GM19395 (cell line): Measurements from ENCODE around the gene ZNF768.
"Not testable (repeated sequence)": the region's sequence is repeated elsewhere in the genome, so short reads cannot be mapped to it uniquely, and the experiment has no call there.

ENCODE experiments used
- ATAC-seq: cut with Tn5 transposase; IDR thresholded peaks from one replicate; pipeline ENCODE4 v1.9.1; 2021; ENCODE audit warnings: mild to moderate bottlenecking, moderate library complexity; ENCODE audit not compliant: unreplicated experiment

Gene ZNF768

GRCh38 chr16:30515275-30515674 lies 11.1 kb downstream of the ZNF768 start:
- no peak for ATAC-seq

- no peak for ATAC-seq
Measured at GRCh38 chr16:30511509-30511908, 14.9 kb downstream of the ZNF768 start.

- ATAC-seq = no peak
Measured at GRCh38 chr16:30510376-30510938, 15.9 kb downstream of the ZNF768 start.

GRCh38 chr16:30509081-30509765 lies 17.1 kb downstream of the ZNF768 start:
- ATAC-seq = no peak

GRCh38 chr16:30503403-30504296 lies 22.7 kb downstream of the ZNF768 start:
- no peak for ATAC-seq

GRCh38 chr16:30499284-30499683 lies 27.1 kb downstream of the ZNF768 start:
- no peak for ATAC-seq

GRCh38 chr16:30494709-30495108 lies 31.7 kb downstream of the ZNF768 start:
- no peak for ATAC-seq

- no peak for ATAC-seq
Measured at GRCh38 chr16:30493941-30494488, 32.4 kb downstream of the ZNF768 start.

- ATAC-seq = no peak
Measured at GRCh38 chr16:30491744-30492308, 34.5 kb downstream of the ZNF768 start.

GRCh38 chr16:30491229-30491628 lies 35.1 kb downstream of the ZNF768 start:
- ATAC-seq = no peak

GRCh38 chr16:30490210-30490609 lies 36.2 kb downstream of the ZNF768 start:
- ATAC-seq = no peak

- ATAC-seq = no peak
Measured at GRCh38 chr16:30488764-30489605, 37.4 kb downstream of the ZNF768 start.

GRCh38 chr16:30485818-30486436 lies 40.4 kb downstream of the ZNF768 start:
- ATAC-seq = no peak

- no peak for ATAC-seq
Measured at GRCh38 chr16:30484887-30485286, 41.5 kb downstream of the ZNF768 start.

- ATAC-seq = no peak
Measured at GRCh38 chr16:30482366-30482765, 44.0 kb downstream of the ZNF768 start.

GRCh38 chr16:30481381-30481780 lies 45.0 kb downstream of the ZNF768 start:
- no peak for ATAC-seq

GRCh38 chr16:30478766-30479478 lies 47.4 kb downstream of the ZNF768 start:
- ATAC-seq = no peak

- ATAC-seq = not testable (repeated sequence)
Measured at GRCh38 chr16:30477773-30478172, 48.6 kb downstream of the ZNF768 start.

GRCh38 chr16:30476991-30477390 lies 49.4 kb downstream of the ZNF768 start:
- ATAC-seq = no peak
